Transverse colon (tissue), 4 donors: ENCODE measurements around the gene CEP290.

Experiments
- CTCF ChIP-seq, 5 experiments: fragments of 200-600 bp in 3 of 5; fragments of 450-650 bp in 2 of 5; sonication (generic) in 3 of 5; IDR thresholded peaks; 1 replicate in 2 of 5; 2 replicates in 3 of 5; pipeline ENCODE4 v1.5.1; 2016 to 2017; ENCODE audit warnings: antibody characterized with exemption in 5 of 5, inconsistent platforms in 3 of 5, mild to moderate bottlenecking in 2 of 5, moderate library complexity in 1 of 5
- EP300 ChIP-seq: sonication (generic); formaldehyde crosslinking; IDR thresholded peaks from one replicate; pipeline ENCODE4 v1.6.1; 2017; ENCODE audit warnings: antibody characterized with exemption, low read depth
- POLR2AphosphoS5 ChIP-seq, 3 donors: sonication (generic); formaldehyde crosslinking; IDR thresholded peaks; one replicate each; pipeline ENCODE4 v1.6.1; 2016; ENCODE audit warnings: antibody characterized with exemption in 3 of 3

GRCh38 chr12:88001327-88001726, 140.6 kb downstream of the CEP290 start:
- no peak for TF ChIP-seq CTCF (IDR thresholded peaks at IDR 0.05)
- TF ChIP-seq EP300: no peak
- TF ChIP-seq POLR2AphosphoS5 (IDR thresholded peaks at IDR 0.05): no peak
